HCT116 (cell line): ENCODE results near the gene REEP5. TPM values are rescaled to one million over a fixed set of nuclear protein-coding genes. Genes with fewer than 3 reads are reported as not detected.

Source experiments
- ATAC-seq: fragments of 200-7000 bp; cut with Tn5 transposase; 2 replicates; pipeline ENCODE4 v1.9.1; 2020; ENCODE audit warnings: mild to moderate bottlenecking, moderate library complexity
- BruUV-seq: library from RNA; stranded (reverse); fragments of 400-500 nt; replicated peaks from 2 replicates; lab custom pipeline; 2021; lab: Mats Ljungman, UMichigan
- CTCF ChIA-PET: fragments of 300-600 bp; sonication (Branson Sonifier 250); formaldehyde crosslinking; loops from one replicate; lab custom pipeline; 2021; ENCODE audit warnings: antibody characterized with exemption; lab: Charles Lee
- POLR2A ChIA-PET: fragments of 300-600, 350-600 bp; sonication (Branson Sonifier 250); formaldehyde crosslinking; loops from one replicate; lab custom pipeline; 2021; ENCODE audit warnings: antibody characterized with exemption; lab: Charles Lee
- RAD21 ChIA-PET, 2 experiments: fragments of 300-600 bp; sonication (Branson Sonifier 250); formaldehyde crosslinking; loops; one replicate each; lab custom pipeline; 2023; ENCODE audit warnings: low total read pairs in 2 of 2; ENCODE audit not compliant: uncharacterized antibody in 2 of 2, unreplicated experiment in 2 of 2, low non-redundant PET in 1 of 2; lab: Charles Lee
- DNase-seq: peaks from one replicate; pipeline ENCODE4 v3.0.0-alpha.2; 2010; ENCODE audit warnings: low read depth, low spot score
- H2AFZ ChIP-seq: fragments of 200-600 bp; shearing (Covaris generic), sonication (generic); 2 replicates; pipeline ENCODE4 v1.6.1; 2017; ENCODE audit warnings: low read depth, mixed run types, mixed read lengths, antibody characterized with exemption, low read length; ENCODE audit not compliant: poor library complexity, severe bottlenecking
- H3K27ac ChIP-seq: 2 replicates; pipeline ENCODE4 v1.5.1; 2012; ENCODE audit warnings: low read depth, low read length
- H3K27me3 ChIP-seq: fragments of 200-600 bp; sonication (generic); 2 replicates; pipeline ENCODE4 v1.6.1; 2016; ENCODE audit warnings: mixed run types, low read length, mixed read lengths; ENCODE audit not compliant: insufficient read depth
- H3K36me3 ChIP-seq, 2 experiments: fragments of 200-500 bp in 1 of 2; fragments of 200-600 bp in 1 of 2; sonication (Bioruptor generic) in 1 of 2; sonication (generic) in 1 of 2; 2 replicates each; pipeline versions ENCODE4 v1.5.1 to v1.6.1; 2014 to 2016; ENCODE audit warnings: low read length in 2 of 2, inconsistent platforms in 1 of 2, mixed read lengths in 1 of 2, mixed run types in 1 of 2; ENCODE audit not compliant: insufficient read depth in 2 of 2, control insufficient read depth in 1 of 2
- H3K4me1 ChIP-seq, 2 experiments: fragments of 200-600 bp in 1 of 2; sonication (generic) in 1 of 2; 2 replicates each; pipeline versions ENCODE4 v1.5.1 to v1.6.1; 2012 to 2017; ENCODE audit warnings: low read length in 2 of 2, inconsistent platforms in 1 of 2, mild to moderate bottlenecking in 1 of 2, mixed read lengths in 1 of 2, mixed run types in 1 of 2, moderate library complexity in 1 of 2; ENCODE audit not compliant: insufficient read depth in 2 of 2, control insufficient read depth in 1 of 2
- H3K4me2 ChIP-seq: fragments of 200-600 bp; sonication (generic); 2 replicates; pipeline ENCODE4 v1.6.1; 2017; ENCODE audit warnings: mixed run types, low read length, mixed read lengths
- H3K4me3 ChIP-seq, 2 experiments: fragments of 200-600 bp in 1 of 2; sonication (generic) in 1 of 2; replicated peaks in 1 of 2; 2 replicates each; pipeline ENCODE4 v1.5.1; 2011 to 2016; ENCODE audit warnings: low read length in 2 of 2, control low read depth in 1 of 2, low read depth in 1 of 2, mild to moderate bottlenecking in 1 of 2, mixed read lengths in 1 of 2, mixed run types in 1 of 2
- H3K79me2 ChIP-seq: fragments of 200-600 bp; sonication (generic); 2 replicates; pipeline ENCODE4 v1.6.1; 2017; ENCODE audit warnings: mild to moderate bottlenecking, mixed run types, low read length, moderate library complexity, mixed read lengths; ENCODE audit not compliant: insufficient read depth
- H3K9ac ChIP-seq: fragments of 200-600 bp; sonication (generic); 2 replicates; pipeline ENCODE4 v1.6.1; 2016; ENCODE audit warnings: low read length, mixed read lengths
- H3K9me2 ChIP-seq: fragments of 200-600 bp; sonication (generic), shearing (Covaris generic); 2 replicates; pipeline ENCODE4 v1.6.1; 2017; ENCODE audit warnings: mixed run types, mild to moderate bottlenecking, moderate library complexity; ENCODE audit not compliant: insufficient read depth
- H3K9me3 ChIP-seq, 2 experiments: fragments of 200-500 bp in 1 of 2; fragments of 200-600 bp in 1 of 2; sonication (Bioruptor generic) in 1 of 2; sonication (generic) in 1 of 2; 2 replicates each; pipeline ENCODE4 v1.6.1; 2014 to 2017; ENCODE audit warnings: low read length in 2 of 2, mixed read lengths in 2 of 2, inconsistent platforms in 1 of 2, low read depth in 1 of 2, mild to moderate bottlenecking in 1 of 2, mixed run types in 1 of 2, moderate library complexity in 1 of 2; ENCODE audit not compliant: control insufficient read depth in 1 of 2, insufficient read depth in 1 of 2
- H4K20me1 ChIP-seq: fragments of 200-600 bp; sonication (generic), shearing (Covaris generic); 2 replicates; pipeline ENCODE4 v1.6.1; 2017; ENCODE audit warnings: mixed run types, mild to moderate bottlenecking, moderate library complexity; ENCODE audit not compliant: insufficient read depth
- CBX3 ChIP-seq: IDR thresholded peaks from 2 replicates; pipeline ENCODE4 v1.6.1; 2012; ENCODE audit warnings: low read depth
- EGR1 ChIP-seq: IDR thresholded peaks from 2 replicates; pipeline ENCODE4 v1.6.1; 2012; ENCODE audit warnings: low read depth
- ELF1 ChIP-seq: IDR thresholded peaks from 2 replicates; pipeline ENCODE4 v1.6.1; 2012; ENCODE audit warnings: low read depth, borderline replicate concordance
- EZH2 ChIP-seq: fragments of 200-600 bp; sonication (generic); IDR thresholded peaks from 2 replicates; pipeline ENCODE4 v1.6.1; 2017; ENCODE audit warnings: antibody characterized with exemption, mixed run types
- EZH2phosphoT487 ChIP-seq: fragments of 200-600 bp; IDR thresholded peaks from 2 replicates; pipeline ENCODE4 v1.6.1; 2018; ENCODE audit warnings: antibody characterized with exemption, borderline replicate concordance
- FOSL1 ChIP-seq: IDR thresholded peaks from 2 replicates; pipeline ENCODE4 v1.6.1; 2012; ENCODE audit warnings: low read depth
- JUND ChIP-seq: IDR thresholded peaks from 2 replicates; pipeline ENCODE4 v1.6.1; 2012
- POLR2A ChIP-seq: IDR thresholded peaks from 2 replicates; pipeline ENCODE4 v1.7.0; 2011; ENCODE audit warnings: borderline replicate concordance; ENCODE audit not compliant: insufficient read depth, insufficient read length; ENCODE audit errors: extremely low read depth
- POLR2AphosphoS5 ChIP-seq: IDR thresholded peaks from 2 replicates; pipeline ENCODE4 v1.6.1; 2011; ENCODE audit warnings: mild to moderate bottlenecking, low read depth, low read length, moderate library complexity
- RAD21 ChIP-seq: IDR thresholded peaks from 2 replicates; pipeline ENCODE4 v1.6.1; 2012; ENCODE audit warnings: low read depth, mild to moderate bottlenecking
- TCF7L2 ChIP-seq: IDR thresholded peaks from 2 replicates; pipeline ENCODE4 v1.7.0; 2011; ENCODE audit warnings: borderline replicate concordance, inconsistent platforms; ENCODE audit not compliant: insufficient read depth, insufficient read length; ENCODE audit errors: extremely low read depth
- ZFX ChIP-seq: fragments of 450-650 bp; IDR thresholded peaks from 2 replicates; pipeline ENCODE4 v1.6.1; 2017
- ZNF274 ChIP-seq: fragments of 200-500 bp; sonication (Bioruptor generic); IDR thresholded peaks from 2 replicates; pipeline ENCODE4 v1.6.1; 2014; ENCODE audit warnings: mild to moderate bottlenecking, low read depth, low read length, inconsistent platforms
- intact Hi-C: fragments of 100-400 bp; cut with micrococcal nuclease; formaldehyde crosslinking; loops from 2 replicates; pipeline ENCODE4 v1.10.0; 2022
- total RNA-seq: library from RNA; stranded (reverse); gene quantifications from one replicate; pipeline ENCODE4 v1.2.1, GENCODE V29; 2021; ENCODE audit not compliant: unreplicated experiment
- TF ChIP-seq, protein P1 (sequence below), 3 experiments: fragments of 200-600 bp in 1 of 3; sonication (generic) in 1 of 3; IDR thresholded peaks in 2 of 3; conservative IDR thresholded peaks in 1 of 3; 2 replicates each; pipeline ENCODE4 v1.5.1; 2012 to 2017; ENCODE audit warnings: low read depth in 2 of 3, low read length in 2 of 3, antibody characterized with exemption in 1 of 3, borderline replicate concordance in 1 of 3, control low read depth in 1 of 3, mild to moderate bottlenecking in 1 of 3, mixed read lengths in 1 of 3, mixed run types in 1 of 3, moderate library complexity in 1 of 3; ENCODE audit not compliant: insufficient read depth in 1 of 3
- TF ChIP-seq, protein P2 (sequence below): IDR thresholded peaks from 2 replicates; pipeline ENCODE4 v1.6.1; 2012
- TF ChIP-seq, protein P3 (sequence below): IDR thresholded peaks from 2 replicates; pipeline ENCODE4 v1.6.1; 2011; ENCODE audit warnings: mild to moderate bottlenecking, low read length, moderate library complexity; ENCODE audit not compliant: insufficient replicate concordance; ENCODE audit errors: extremely low read depth

REEP5 gene
- total RNA-seq, 1 experiment from 2014 or later = 71.7 TPM

DNA sequence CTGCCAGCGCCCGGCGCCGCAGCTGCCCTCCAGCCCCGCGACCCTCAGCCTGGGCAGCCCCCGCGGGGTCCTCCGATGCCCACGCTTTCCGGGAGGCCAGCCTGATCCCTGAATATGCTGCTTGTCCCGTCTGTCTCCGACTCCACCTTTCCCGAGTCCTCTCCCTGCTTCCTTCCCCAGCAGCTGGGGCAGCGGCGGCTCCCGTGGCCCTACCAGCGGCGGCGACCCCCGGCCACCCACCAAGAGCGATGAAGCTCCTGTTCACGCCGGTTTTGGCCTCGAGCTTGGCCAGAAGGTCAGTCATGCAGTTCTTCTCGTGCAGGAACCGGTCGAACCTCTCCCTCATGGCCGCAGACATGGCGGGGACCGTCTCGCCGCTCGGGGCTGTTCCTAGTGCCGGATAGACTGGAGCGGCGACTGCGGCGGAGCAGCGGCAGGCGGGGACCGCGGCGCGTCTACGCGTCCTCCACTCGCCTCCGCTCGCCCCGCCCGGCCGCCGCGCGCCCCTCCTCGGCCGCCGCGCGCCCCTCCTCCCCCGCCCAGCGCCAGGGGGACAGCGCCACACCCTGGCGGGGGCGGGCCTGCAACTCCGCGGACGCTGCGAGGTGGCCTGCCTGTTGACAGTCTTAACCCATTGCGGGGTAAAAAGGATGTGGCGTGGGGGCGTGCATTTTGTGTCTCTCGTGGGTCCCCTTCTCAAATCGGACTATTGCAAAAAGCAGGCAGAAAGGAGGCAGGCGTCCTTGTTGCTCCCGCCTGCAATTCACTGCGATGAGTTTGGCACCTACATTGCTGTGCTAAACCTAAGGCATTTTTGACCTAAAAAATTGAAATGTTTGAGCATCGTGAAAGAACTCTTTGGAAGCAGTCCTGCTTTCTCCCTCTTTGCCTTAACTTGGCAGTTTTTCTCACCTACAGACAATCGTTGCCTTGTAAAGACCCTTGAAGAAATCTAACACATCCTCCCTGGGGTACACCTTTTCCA, at the start of gene REEP5 (continued):
- TF ChIP-seq, protein P1, sequence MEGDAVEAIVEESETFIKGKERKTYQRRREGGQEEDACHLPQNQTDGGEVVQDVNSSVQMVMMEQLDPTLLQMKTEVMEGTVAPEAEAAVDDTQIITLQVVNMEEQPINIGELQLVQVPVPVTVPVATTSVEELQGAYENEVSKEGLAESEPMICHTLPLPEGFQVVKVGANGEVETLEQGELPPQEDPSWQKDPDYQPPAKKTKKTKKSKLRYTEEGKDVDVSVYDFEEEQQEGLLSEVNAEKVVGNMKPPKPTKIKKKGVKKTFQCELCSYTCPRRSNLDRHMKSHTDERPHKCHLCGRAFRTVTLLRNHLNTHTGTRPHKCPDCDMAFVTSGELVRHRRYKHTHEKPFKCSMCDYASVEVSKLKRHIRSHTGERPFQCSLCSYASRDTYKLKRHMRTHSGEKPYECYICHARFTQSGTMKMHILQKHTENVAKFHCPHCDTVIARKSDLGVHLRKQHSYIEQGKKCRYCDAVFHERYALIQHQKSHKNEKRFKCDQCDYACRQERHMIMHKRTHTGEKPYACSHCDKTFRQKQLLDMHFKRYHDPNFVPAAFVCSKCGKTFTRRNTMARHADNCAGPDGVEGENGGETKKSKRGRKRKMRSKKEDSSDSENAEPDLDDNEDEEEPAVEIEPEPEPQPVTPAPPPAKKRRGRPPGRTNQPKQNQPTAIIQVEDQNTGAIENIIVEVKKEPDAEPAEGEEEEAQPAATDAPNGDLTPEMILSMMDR (IDR thresholded peaks at IDR 0.05 in 2 of 3, conservative IDR thresholded peaks at IDR 0.05 in 1 of 3; ENCODE audit: borderline replicate concordance in 1 of 3, insufficient read depth in 1 of 3, low read depth in 2 of 3, low read length in 2 of 3) = peak; percentile 33 to 69 (median 68); a peak in 5 of 6 replicates
- TF ChIP-seq FOSL1 (no peak), RAD21 (peak; percentile 64), JUND (no peak), ZFX (peak; percentile 2; the same call in 1 of the 2 replicates), POLR2A (peak; percentile 84), EZH2 (no peak), EGR1 (peak; percentile 85)

DNA sequence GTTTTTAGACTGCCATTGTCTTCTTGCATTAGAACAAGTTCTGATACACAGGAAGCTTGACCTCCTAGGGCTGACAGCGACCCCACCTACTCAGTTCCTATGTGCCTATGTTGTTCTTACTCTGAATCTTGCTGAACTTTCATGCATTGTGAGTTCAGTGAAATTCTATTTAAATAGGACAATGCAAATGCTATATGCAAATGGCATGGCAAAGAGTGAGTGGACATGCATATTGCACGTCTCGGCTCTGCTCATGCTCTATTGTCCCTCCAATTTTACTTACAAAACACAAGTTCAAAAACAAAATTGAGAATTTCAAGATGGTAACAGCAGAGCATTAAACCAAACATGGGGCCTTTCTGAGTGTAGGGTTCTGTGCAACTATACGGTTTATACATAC, 49.2 kb upstream of the REEP5 start:
- Histone ChIP-seq H3K9me3 (no peaks in the 10 kb centered on the region), H3K27me3 (no peaks in the 10 kb centered on the region), H3K9me2 (no peaks in the 10 kb centered on the region), H3K9ac (no peak overlapping the region), H3K36me3 (no peaks in the 10 kb centered on the region), H3K4me2 (no peak overlapping the region), H3K79me2 (no peaks in the 10 kb centered on the region), H4K20me1 (no peaks in the 10 kb centered on the region), H2AFZ (no peak overlapping the region), H3K27ac (no peak overlapping the region), H3K4me1 (peaks cover 4 to 12% of the 10 kb centered on the region in 2 experiments; a peak in 3 of 4 replicates), H3K4me3 (no peak overlapping the region)
- CTCF ChIA-PET = no interaction called here
- RAD21 ChIA-PET = no interaction called here
- DNase-seq = no peak
- POLR2A ChIA-PET = no interaction called here
- intact Hi-C loops = no loop called here
- BruUV-seq = no TSS peak
- ATAC-seq = no peak
- TF ChIP-seq JUND = no peak
- TF ChIP-seq CBX3 = no peak
- TF ChIP-seq, protein P2, sequence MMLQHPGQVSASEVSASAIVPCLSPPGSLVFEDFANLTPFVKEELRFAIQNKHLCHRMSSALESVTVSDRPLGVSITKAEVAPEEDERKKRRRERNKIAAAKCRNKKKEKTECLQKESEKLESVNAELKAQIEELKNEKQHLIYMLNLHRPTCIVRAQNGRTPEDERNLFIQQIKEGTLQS = no peak
- no peak for TF ChIP-seq EGR1
- TF ChIP-seq, protein P3, sequence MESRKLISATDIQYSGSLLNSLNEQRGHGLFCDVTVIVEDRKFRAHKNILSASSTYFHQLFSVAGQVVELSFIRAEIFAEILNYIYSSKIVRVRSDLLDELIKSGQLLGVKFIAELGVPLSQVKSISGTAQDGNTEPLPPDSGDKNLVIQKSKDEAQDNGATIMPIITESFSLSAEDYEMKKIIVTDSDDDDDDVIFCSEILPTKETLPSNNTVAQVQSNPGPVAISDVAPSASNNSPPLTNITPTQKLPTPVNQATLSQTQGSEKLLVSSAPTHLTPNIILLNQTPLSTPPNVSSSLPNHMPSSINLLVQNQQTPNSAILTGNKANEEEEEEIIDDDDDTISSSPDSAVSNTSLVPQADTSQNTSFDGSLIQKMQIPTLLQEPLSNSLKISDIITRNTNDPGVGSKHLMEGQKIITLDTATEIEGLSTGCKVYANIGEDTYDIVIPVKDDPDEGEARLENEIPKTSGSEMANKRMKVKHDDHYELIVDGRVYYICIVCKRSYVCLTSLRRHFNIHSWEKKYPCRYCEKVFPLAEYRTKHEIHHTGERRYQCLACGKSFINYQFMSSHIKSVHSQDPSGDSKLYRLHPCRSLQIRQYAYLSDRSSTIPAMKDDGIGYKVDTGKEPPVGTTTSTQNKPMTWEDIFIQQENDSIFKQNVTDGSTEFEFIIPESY = no peak
- no peak for TF ChIP-seq EZH2phosphoT487
- no peak for TF ChIP-seq ZNF274
- TF ChIP-seq TCF7L2 = no peak
- TF ChIP-seq, protein P1 (IDR thresholded peaks at IDR 0.05 in 2 of 3, conservative IDR thresholded peaks at IDR 0.05 in 1 of 3; ENCODE audit: borderline replicate concordance in 1 of 3, insufficient read depth in 1 of 3, low read depth in 2 of 3, low read length in 2 of 3) = no peak
- no peak for TF ChIP-seq ELF1
- TF ChIP-seq POLR2AphosphoS5 = no peak
- no peak for TF ChIP-seq POLR2A
- no peak for TF ChIP-seq RAD21
- TF ChIP-seq FOSL1 = no peak
